Skeletal muscle tissue (tissue), 4 donors: ENCODE data around the gene PRKD1. TPM values are rescaled to one million over a fixed set of nuclear protein-coding genes. Genes with fewer than 3 reads are reported as not detected.
A peak's percentile ranks its signal among the peaks of the same experiment; 100 is the strongest.
"Not testable (repeated sequence)": the region's sequence is repeated elsewhere in the genome, so short reads cannot be mapped to it uniquely, and the experiment has no call there.

Experiments
- H3K27ac ChIP-seq: one replicate; pipeline ENCODE4 v1.7.0; 2013; ENCODE audit warnings: mild to moderate bottlenecking, low read depth, low read length, inconsistent platforms
- H3K27me3 ChIP-seq, 3 donors: one replicate each; pipeline ENCODE4 v1.7.0; 2013; ENCODE audit warnings: low read length in 3 of 3; ENCODE audit not compliant: control insufficient read depth in 3 of 3, insufficient read depth in 3 of 3
- H3K36me3 ChIP-seq, 3 donors: one replicate each; pipeline ENCODE4 v1.7.0; 2013; ENCODE audit warnings: low read length in 3 of 3; ENCODE audit not compliant: control insufficient read depth in 3 of 3, insufficient read depth in 3 of 3
- H3K4me1 ChIP-seq, 3 donors: one replicate each; pipeline ENCODE4 v1.7.0; 2013; ENCODE audit warnings: low read length in 3 of 3, mild to moderate bottlenecking in 3 of 3; ENCODE audit not compliant: control insufficient read depth in 3 of 3, insufficient read depth in 3 of 3
- H3K4me3 ChIP-seq, 3 donors: one replicate each; pipeline ENCODE4 v1.7.0; 2013; ENCODE audit warnings: low read length in 3 of 3
- H3K9ac ChIP-seq, 3 donors: one replicate each; pipeline ENCODE4 v1.7.0; 2013; ENCODE audit warnings: low read length in 3 of 3, mild to moderate bottlenecking in 3 of 3, moderate library complexity in 2 of 3, low read depth in 1 of 3
- H3K9me3 ChIP-seq, 3 donors: one replicate each; pipeline ENCODE4 v1.7.0; 2013; ENCODE audit warnings: low read length in 3 of 3; ENCODE audit not compliant: control insufficient read depth in 3 of 3
- total RNA-seq: library from RNA; depleted of rRNA; stranded (reverse); fragments of >200 nt; gene quantifications from one replicate; pipeline ENCODE4 v1.2.3, GENCODE V29; 2014
- donor health status: Osteomylitis.

Gene PRKD1
- total RNA-seq, 1 donor from 2014 or later, result 30.3 TPM

GRCh38 chr14:29846339-29847055 lies 81.2 kb downstream of the PRKD1 start:
- H3K27me3 ChIP-seq, result no peaks in the 10 kb centered on the region
- H3K9ac ChIP-seq, result no peak overlapping the region
- peaks cover 6 to 16% (median 7%) of the 10 kb centered on the region in 3 donors for H3K4me1 ChIP-seq
- H3K36me3 ChIP-seq, result no peaks in the 10 kb centered on the region
- no peaks in the 10 kb centered on the region for H3K9me3 ChIP-seq
- H3K27ac ChIP-seq, result peak overlapping the region; percentile 70
- H3K4me3 ChIP-seq, result no peak overlapping the region

- no peaks in the 10 kb centered on the region for H3K27me3 ChIP-seq
- no peak overlapping the region for H3K4me3 ChIP-seq
- no peaks in the 10 kb centered on the region for H3K36me3 ChIP-seq
- H3K27ac ChIP-seq, result no peak overlapping the region
- H3K4me1 ChIP-seq, result peaks cover 6 to 16% (median 7%) of the 10 kb centered on the region in 3 donors
- H3K9me3 ChIP-seq, result peaks cover 0 to 3% (median 0%) of the 10 kb centered on the region in 3 donors
- H3K9ac ChIP-seq, result no peak overlapping the region
Observed at GRCh38 chr14:29843981-29844380, 83.7 kb downstream of the PRKD1 start.

GRCh38 chr14:29842228-29842627 lies 85.4 kb downstream of the PRKD1 start:
- Histone ChIP-seq H3K36me3 (no peaks in the 10 kb centered on the region), H3K4me1 (peaks cover 6 to 9% (median 7%) of the 10 kb centered on the region in 3 donors), H3K27ac (no peak overlapping the region), H3K27me3 (no peaks in the 10 kb centered on the region), H3K4me3 (no peak overlapping the region), H3K9me3 (peaks cover 0 to 7% (median 0%) of the 10 kb centered on the region in 3 donors), H3K9ac (no peak overlapping the region)

- not testable (repeated sequence) for H3K4me1 ChIP-seq, H3K36me3 ChIP-seq, H3K9ac ChIP-seq
Observed at GRCh38 chr14:29840369-29840892, 87.2 kb downstream of the PRKD1 start.

GRCh38 chr14:29839691-29840090 lies 88.0 kb downstream of the PRKD1 start:
- not testable (repeated sequence) for H3K9me3 ChIP-seq, H3K4me1 ChIP-seq, H3K9ac ChIP-seq, H3K27me3 ChIP-seq, H3K36me3 ChIP-seq, H3K27ac ChIP-seq, H3K4me3 ChIP-seq

More at GRCh38 chr14:29840369-29840892, 87.2 kb downstream of the PRKD1 start:
- not testable (repeated sequence) for H3K9me3 ChIP-seq, H3K27me3 ChIP-seq, H3K27ac ChIP-seq, H3K4me3 ChIP-seq

- Histone ChIP-seq H3K9ac (no peak overlapping the region), H3K9me3 (peaks cover 0 to 7% (median 0%) of the 10 kb centered on the region in 3 donors), H3K27ac (no peak overlapping the region), H3K27me3 (no peaks in the 10 kb centered on the region), H3K4me1 (peaks cover 0 to 1% (median 0%) of the 10 kb centered on the region in 3 donors), H3K36me3 (no peaks in the 10 kb centered on the region), H3K4me3 (peak overlapping the region in 1 of 3 donors; percentile 9)
Observed at GRCh38 chr14:29838752-29839151, 88.9 kb downstream of the PRKD1 start.

GRCh38 chr14:29836395-29836794 lies 91.3 kb downstream of the PRKD1 start:
- Histone ChIP-seq H3K27ac (no peak overlapping the region), H3K27me3 (no peaks in the 10 kb centered on the region), H3K9me3 (peaks cover 0 to 7% (median 0%) of the 10 kb centered on the region in 3 donors), H3K4me3 (no peak overlapping the region), H3K9ac (no peak overlapping the region), H3K36me3 (no peaks in the 10 kb centered on the region), H3K4me1 (no peaks in the 10 kb centered on the region)

GRCh38 chr14:29832042-29832441 lies 95.6 kb downstream of the PRKD1 start:
- no peaks in the 10 kb centered on the region for H3K27me3 ChIP-seq
- H3K4me1 ChIP-seq, result no peaks in the 10 kb centered on the region
- H3K27ac ChIP-seq, result no peak overlapping the region
- H3K9me3 ChIP-seq, result no peaks in the 10 kb centered on the region
- H3K4me3 ChIP-seq, result no peak overlapping the region
- H3K9ac ChIP-seq, result no peak overlapping the region
- H3K36me3 ChIP-seq, result no peaks in the 10 kb centered on the region

- Histone ChIP-seq H3K27me3 (no peaks in the 10 kb centered on the region), H3K27ac (no peak overlapping the region), H3K36me3 (no peaks in the 10 kb centered on the region), H3K9me3 (no peaks in the 10 kb centered on the region), H3K4me3 (no peak overlapping the region), H3K9ac (no peak overlapping the region), H3K4me1 (no peaks in the 10 kb centered on the region)
Observed at GRCh38 chr14:29829851-29830250, 97.8 kb downstream of the PRKD1 start.

- Histone ChIP-seq H3K36me3 (no peaks in the 10 kb centered on the region), H3K9me3 (no peaks in the 10 kb centered on the region), H3K4me1 (peaks cover 0 to 10% (median 2%) of the 10 kb centered on the region in 3 donors), H3K9ac (no peak overlapping the region), H3K4me3 (no peak overlapping the region), H3K27me3 (no peaks in the 10 kb centered on the region), H3K27ac (no peak overlapping the region)
Observed at GRCh38 chr14:29823816-29824215, 103.8 kb downstream of the PRKD1 start.
